Measurements from ENCODE around the gene MFSD12. TPM values are rescaled to one million over a fixed set of nuclear protein-coding genes. Genes with fewer than 3 reads are reported as not detected.
A peak's percentile ranks its signal among the peaks of the same experiment; 100 is the strongest.

The MFSD12 gene
- total RNA-seq, 1 donor from 2014 or later, result 181 TPM

DNA sequence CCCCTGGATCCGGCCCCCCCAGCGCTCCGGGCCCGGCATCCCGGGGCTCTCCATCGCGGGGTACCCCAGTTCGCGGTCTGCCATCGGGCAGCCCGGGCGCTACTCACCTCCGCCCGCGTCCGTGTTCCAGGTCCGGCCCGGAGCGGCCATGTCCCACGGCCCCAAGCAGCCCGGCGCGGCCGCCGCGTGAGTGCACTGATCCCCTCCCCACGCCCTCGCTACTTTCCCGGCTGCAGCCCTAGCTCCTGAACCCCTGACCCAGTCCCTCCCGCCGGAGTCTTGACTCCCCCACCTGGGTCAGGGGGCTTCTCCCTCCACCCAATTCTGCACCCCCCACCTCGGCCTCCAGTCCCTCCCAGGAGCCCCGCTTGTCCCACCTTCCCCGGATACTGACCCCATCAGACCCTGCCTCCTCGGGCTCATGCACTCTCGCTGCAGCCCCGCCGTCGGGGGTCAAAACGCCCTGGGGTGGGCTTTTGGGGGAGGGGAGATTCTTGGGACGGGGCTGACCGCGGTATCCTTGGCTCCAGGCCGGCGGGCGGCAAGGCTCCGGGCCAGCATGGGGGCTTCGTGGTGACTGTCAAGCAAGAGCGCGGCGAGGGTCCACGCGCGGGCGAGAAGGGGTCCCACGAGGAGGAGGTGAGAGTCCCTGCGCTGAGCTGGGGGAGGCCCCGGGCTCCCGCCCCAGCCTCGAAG is 15.9 kb upstream of the MFSD12 start:
- Histone ChIP-seq H3K4me2 (ENCODE audit: low read length) (peak overlapping the region; percentile 99), H4K20me1 (ENCODE audit: insufficient read depth, low read length) (peaks cover 18% of the 10 kb centered on the region), H3K9ac (ENCODE audit: low read length) (peak overlapping the region; percentile 93), H3K27me3 (ENCODE audit: insufficient read depth, low read length) (no peaks in the 10 kb centered on the region), H3K27ac (ENCODE audit: low read depth, low read length) (peak overlapping the region; percentile 73), H3K4me3 (ENCODE audit: insufficient read depth, low read depth, low read length) (peak overlapping the region; percentile 77), H3K4me1 (ENCODE audit: insufficient read depth, low read length) (peaks cover 12% of the 10 kb centered on the region), H3K36me3 (ENCODE audit: insufficient read depth, low read length) (peaks cover 3% of the 10 kb centered on the region), H3K9me3 (ENCODE audit: insufficient read depth, low read depth, low read length) (no peaks in the 10 kb centered on the region), H3K79me2 (ENCODE audit: insufficient read depth, low read length) (peaks cover 6% of the 10 kb centered on the region), H2AFZ (ENCODE audit: low read depth, low read length) (peak overlapping the region; percentile 47)
- Mint-ChIP-seq H3K4me1 (ENCODE audit: low read depth, unreplicated experiment) (peaks cover 4% of the 10 kb centered on the region), H3K4me3 (ENCODE audit: unreplicated experiment) (peak overlapping the region; percentile 83), H3K9me3 (ENCODE audit: unreplicated experiment) (peaks cover 2% of the 10 kb centered on the region), H3K27ac (ENCODE audit: unreplicated experiment) (no peak overlapping the region), H3K36me3 (ENCODE audit: low read depth, unreplicated experiment) (peaks cover 10% of the 10 kb centered on the region), H3K27me3 (ENCODE audit: low read depth, unreplicated experiment) (peaks cover 7% of the 10 kb centered on the region)
- FAIRE-seq (no peak), DNase-seq (ENCODE audit: low read depth) (no peak)
- TF ChIP-seq, protein P1, sequence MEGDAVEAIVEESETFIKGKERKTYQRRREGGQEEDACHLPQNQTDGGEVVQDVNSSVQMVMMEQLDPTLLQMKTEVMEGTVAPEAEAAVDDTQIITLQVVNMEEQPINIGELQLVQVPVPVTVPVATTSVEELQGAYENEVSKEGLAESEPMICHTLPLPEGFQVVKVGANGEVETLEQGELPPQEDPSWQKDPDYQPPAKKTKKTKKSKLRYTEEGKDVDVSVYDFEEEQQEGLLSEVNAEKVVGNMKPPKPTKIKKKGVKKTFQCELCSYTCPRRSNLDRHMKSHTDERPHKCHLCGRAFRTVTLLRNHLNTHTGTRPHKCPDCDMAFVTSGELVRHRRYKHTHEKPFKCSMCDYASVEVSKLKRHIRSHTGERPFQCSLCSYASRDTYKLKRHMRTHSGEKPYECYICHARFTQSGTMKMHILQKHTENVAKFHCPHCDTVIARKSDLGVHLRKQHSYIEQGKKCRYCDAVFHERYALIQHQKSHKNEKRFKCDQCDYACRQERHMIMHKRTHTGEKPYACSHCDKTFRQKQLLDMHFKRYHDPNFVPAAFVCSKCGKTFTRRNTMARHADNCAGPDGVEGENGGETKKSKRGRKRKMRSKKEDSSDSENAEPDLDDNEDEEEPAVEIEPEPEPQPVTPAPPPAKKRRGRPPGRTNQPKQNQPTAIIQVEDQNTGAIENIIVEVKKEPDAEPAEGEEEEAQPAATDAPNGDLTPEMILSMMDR (IDR thresholded peaks at IDR 0.05; ENCODE audit: insufficient read depth, low read depth, low read length), result no peak
- no peak for TF ChIP-seq EZH2 (IDR thresholded peaks at IDR 0.05; ENCODE audit: insufficient read depth, low read length)

DNA sequence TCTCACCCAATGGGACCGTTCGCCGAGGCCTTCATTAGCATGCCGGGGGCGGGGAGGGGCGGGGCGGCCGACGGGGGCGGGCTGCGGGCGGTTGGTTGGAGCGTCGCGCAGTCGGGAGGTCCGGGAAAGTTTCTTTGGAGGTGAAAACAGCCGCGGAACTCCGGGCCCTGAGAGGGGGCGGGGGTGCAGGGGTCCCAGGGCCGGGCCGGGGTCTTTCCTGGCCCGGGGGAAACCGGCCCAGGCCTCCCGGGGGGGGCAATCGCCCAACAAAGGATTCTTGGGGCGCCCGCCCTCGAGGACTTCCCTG is 15.4 kb upstream of the MFSD12 start, which contains the start of gene HMG20B:
Gene HMG20B, plus strand, starts transcription at position 90 of the 307 bp plus-strand sequence. CDS start 366 bp downstream, outside the sequence.
- Histone ChIP-seq H3K4me3 (ENCODE audit: insufficient read depth, low read depth, low read length) (peak within 1 kb of the TSS; percentile 77), H2AFZ (ENCODE audit: low read depth, low read length) (peak within 1 kb of the TSS; percentile 83), H4K20me1 (ENCODE audit: insufficient read depth, low read length) (peaks cover 18% of the 10 kb centered on the region), H3K27me3 (ENCODE audit: insufficient read depth, low read length) (no peaks in the 10 kb centered on the region), H3K9me3 (ENCODE audit: insufficient read depth, low read depth, low read length) (no peaks in the 10 kb centered on the region), H3K4me2 (ENCODE audit: low read length) (peak within 1 kb of the TSS; percentile 99), H3K4me1 (ENCODE audit: insufficient read depth, low read length) (peaks cover 12% of the 10 kb centered on the region), H3K79me2 (ENCODE audit: insufficient read depth, low read length) (peaks cover 6% of the 10 kb centered on the region), H3K27ac (ENCODE audit: low read depth, low read length) (peak within 1 kb of the TSS; percentile 73), H3K36me3 (ENCODE audit: insufficient read depth, low read length) (peaks cover 3% of the 10 kb centered on the region), H3K9ac (ENCODE audit: low read length) (peak within 1 kb of the TSS; percentile 93)
- peaks cover 2% of the 10 kb centered on the region for H3K9me3 Mint-ChIP-seq (ENCODE audit: unreplicated experiment)
- H3K36me3 Mint-ChIP-seq (ENCODE audit: low read depth, unreplicated experiment), result peaks cover 10% of the 10 kb centered on the region
- FAIRE-seq (no peak), DNase-seq (ENCODE audit: low read depth) (no peak)
- H3K27me3 Mint-ChIP-seq (ENCODE audit: low read depth, unreplicated experiment), result peaks cover 7% of the 10 kb centered on the region
- peaks cover 4% of the 10 kb centered on the region for H3K4me1 Mint-ChIP-seq (ENCODE audit: low read depth, unreplicated experiment)
- H3K27ac Mint-ChIP-seq (ENCODE audit: unreplicated experiment), result no peak within 1 kb of the TSS
- TF ChIP-seq, protein P1 (IDR thresholded peaks at IDR 0.05; ENCODE audit: insufficient read depth, low read depth, low read length), result no peak
- TF ChIP-seq EZH2 (IDR thresholded peaks at IDR 0.05; ENCODE audit: insufficient read depth, low read length), result no peak
- peak within 1 kb of the TSS; percentile 83 for H3K4me3 Mint-ChIP-seq (ENCODE audit: unreplicated experiment)

Measured in astrocyte (in vitro differentiated cells and primary cell).